Mammary epithelial cell (primary cell): ENCODE results near the gene TRAK1.

ENCODE experiments used
- CTCF ChIP-seq, 2 donors: IDR thresholded peaks in 1 of 2; conservative IDR thresholded peaks in 1 of 2; 2 replicates each; pipeline ENCODE4 v1.5.1; 2011 to 2012; ENCODE audit warnings: inconsistent platforms in 2 of 2, low read length in 2 of 2, mild to moderate bottlenecking in 2 of 2, control low read depth in 1 of 2, low read depth in 1 of 2; ENCODE audit not compliant: insufficient read depth in 1 of 2; ENCODE audit errors: extremely low read depth in 1 of 2
- EZH2 ChIP-seq: IDR thresholded peaks from 2 replicates; pipeline ENCODE4 v1.6.1; 2012; ENCODE audit warnings: low read length, inconsistent platforms, borderline replicate concordance

GRCh38 chr3:42179110-42179725 lies 88.1 kb downstream of the TRAK1 start:
- TF ChIP-seq CTCF (conservative IDR thresholded peaks at IDR 0.05 in 1 of 2, IDR thresholded peaks at IDR 0.05 in 1 of 2; ENCODE audit: extremely low read depth in 1 of 2, insufficient read depth in 1 of 2, low read depth in 1 of 2, low read length in 2 of 2) (no peak), EZH2 (no peak)
